Measurements from ENCODE around the gene PODXL. TPM values are rescaled to one million over a fixed set of nuclear protein-coding genes. Genes with fewer than 3 reads are reported as not detected.

Gene PODXL
- total and polyA plus RNA-seq, 2 donors (not counting 3 experiments of a cell fraction or from before 2014, with no cell fraction given) = 86.4 to 156 TPM

DNA sequence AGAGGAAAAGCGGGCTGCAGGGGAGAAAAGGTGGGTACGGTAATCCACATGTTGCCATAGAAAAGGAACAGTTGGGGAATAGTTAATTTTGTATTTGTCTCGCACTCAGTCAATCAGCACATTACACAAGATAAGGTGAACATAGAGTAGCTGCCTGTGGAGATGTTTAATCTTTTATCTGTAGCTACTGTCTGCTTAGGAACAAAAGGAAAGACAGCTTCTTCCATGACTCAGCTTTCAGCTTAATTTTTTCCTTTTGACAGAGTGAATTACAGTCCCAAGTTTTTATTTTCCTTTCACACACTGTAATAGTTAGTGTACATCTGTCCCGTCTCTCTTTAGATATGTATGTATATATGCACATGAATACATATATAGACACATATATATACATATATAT is 39.3 kb upstream of the PODXL start:
- Histone ChIP-seq H3K4me2 (ENCODE audit: insufficient read depth, low read length) (no peak overlapping the region), H3K79me2 (ENCODE audit: control insufficient read depth, insufficient read depth, low read length) (no peaks in the 10 kb centered on the region), H3K27me3 (ENCODE audit: control insufficient read depth in 2 of 2, insufficient read depth in 2 of 2, low read length in 2 of 2) (peaks cover 0 to 2% of the 10 kb centered on the region in 2 experiments), H2AFZ (ENCODE audit: low read depth, low read length) (no peak overlapping the region), H3K9ac (replicated peaks; ENCODE audit: extremely low read depth, insufficient read depth, low read length) (no peak overlapping the region), H4K20me1 (replicated peaks; ENCODE audit: control insufficient read depth, extremely low read depth, insufficient read depth, low read length) (no peaks in the 10 kb centered on the region), H3K9me3 (replicated peaks; ENCODE audit: control insufficient read depth, insufficient read depth, low read length) (no peaks in the 10 kb centered on the region), H3K27ac (ENCODE audit: insufficient read depth, low read depth, low read length) (no peak overlapping the region), H3K4me3 (replicated peaks in 1 of 3; ENCODE audit: insufficient read depth in 1 of 3, low read depth in 1 of 3, low read length in 3 of 3) (no peak overlapping the region), H3K9me1 (replicated peaks; ENCODE audit: control insufficient read depth, extremely low read depth, insufficient read depth, low read length) (no peaks in the 10 kb centered on the region), H3K36me3 (ENCODE audit: control insufficient read depth in 2 of 2, extremely low read depth in 1 of 2, insufficient read depth in 2 of 2, low read length in 2 of 2) (no peaks in the 10 kb centered on the region), H3K4me1 (ENCODE audit: control insufficient read depth, extremely low read depth, insufficient read depth, low read length) (no peaks in the 10 kb centered on the region)
- TF ChIP-seq GATA2 (IDR thresholded peaks at IDR 0.05; ENCODE audit: insufficient read depth, insufficient read length, low read depth, low read length) (no peak), MYC (IDR thresholded peaks at IDR 0.05; ENCODE audit: low read depth, low read length) (no peak), FOS (IDR thresholded peaks at IDR 0.05; ENCODE audit: borderline replicate concordance, insufficient read depth, low read length) (no peak), JUN (IDR thresholded peaks at IDR 0.05; ENCODE audit: borderline replicate concordance, insufficient read depth, insufficient read length, low read depth) (no peak), POLR2A (IDR thresholded peaks at IDR 0.05; ENCODE audit: low read depth, low read length) (no peak), POLR2AphosphoS5 (IDR thresholded peaks at IDR 0.05; ENCODE audit: insufficient read depth, low read depth, low read length) (no peak), CTCF (IDR thresholded peaks at IDR 0.05; ENCODE audit: extremely low read depth in 1 of 2, insufficient read depth in 1 of 2, low read depth in 1 of 2, low read length in 2 of 2) (no peak), EZH2 (IDR thresholded peaks at IDR 0.05; ENCODE audit: borderline replicate concordance, low read depth, low read length, severe bottlenecking) (no peak), MAX (IDR thresholded peaks at IDR 0.05; ENCODE audit: insufficient read depth, insufficient read length) (no peak)
- POLR2A ChIA-PET = no interaction called here
- no TSS peak for BruUV-seq (replicated peaks)
- DNase-seq (ENCODE audit: low read depth, low spot score) (no peak), FAIRE-seq (peak; percentile 26)
- intact Hi-C loops (cut with micrococcal nuclease) (no loop called here), dilution Hi-C loops (cut with MboI; ENCODE audit: extremely low pct_ligation_motif_present, low sequenced_read_pairs) (no loop called here)
- CTCF ChIA-PET = interaction anchor here (0.8 to 1.1 kb wide), 2 partner anchors 11 to 13 kb away, joined by 3 read pairs; no protein-coding TSS in a partner anchor

Data from endothelial cell of umbilical vein (primary cell).